GM18517 (cell line): ENCODE results near the gene ARHGEF40.

Experiments used
- ATAC-seq: cut with Tn5 transposase; IDR thresholded peaks from one replicate; pipeline ENCODE4 v1.9.1; 2021; ENCODE audit warnings: mild to moderate bottlenecking, moderate library complexity; ENCODE audit not compliant: unreplicated experiment

Gene ARHGEF40

DNA sequence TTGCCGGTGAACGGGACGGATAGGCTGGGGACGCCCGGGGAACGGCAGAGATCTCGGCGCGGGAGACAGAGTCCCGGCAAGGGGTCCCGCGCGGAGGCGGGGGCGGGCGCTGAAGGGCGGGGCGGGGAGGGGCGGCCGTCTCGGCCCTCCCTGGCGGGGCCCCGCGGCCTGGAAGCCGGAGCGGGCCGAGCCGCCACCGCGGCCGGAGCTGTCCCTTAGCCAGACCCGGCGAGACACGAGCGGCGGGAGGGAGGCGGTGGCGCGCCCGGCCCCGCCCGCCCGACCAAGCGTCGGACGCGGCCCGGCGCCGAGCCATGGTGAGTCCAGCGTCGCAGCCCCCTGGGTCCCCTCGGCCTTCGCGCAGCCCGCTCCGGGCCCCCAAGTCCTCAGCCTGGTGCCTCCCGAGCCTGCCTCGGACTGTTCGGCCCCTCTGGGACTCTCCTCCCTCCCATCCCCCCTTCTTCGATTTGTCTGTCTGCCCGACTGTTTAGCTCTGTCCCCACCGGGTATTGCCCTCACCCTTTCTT lies at the start of gene ARHGEF40:
Gene ARHGEF40, plus strand, starts transcription at position 222 of the 527 bp plus-strand sequence. Its CDS starts 93 bp downstream, at position 315.
- ATAC-seq = no peak

GRCh38 chr14:21020977-21021545 lies 49.0 kb upstream of the ARHGEF40 start:
- ATAC-seq = no peak

GRCh38 chr14:21022686-21023085 lies 47.4 kb upstream of the ARHGEF40 start:
- ATAC-seq = no peak

GRCh38 chr14:21023174-21023573 lies 46.9 kb upstream of the ARHGEF40 start:
- ATAC-seq = no peak

- no peak for ATAC-seq
Observed at GRCh38 chr14:21023817-21024584, 46.1 kb upstream of the ARHGEF40 start.

DNA sequence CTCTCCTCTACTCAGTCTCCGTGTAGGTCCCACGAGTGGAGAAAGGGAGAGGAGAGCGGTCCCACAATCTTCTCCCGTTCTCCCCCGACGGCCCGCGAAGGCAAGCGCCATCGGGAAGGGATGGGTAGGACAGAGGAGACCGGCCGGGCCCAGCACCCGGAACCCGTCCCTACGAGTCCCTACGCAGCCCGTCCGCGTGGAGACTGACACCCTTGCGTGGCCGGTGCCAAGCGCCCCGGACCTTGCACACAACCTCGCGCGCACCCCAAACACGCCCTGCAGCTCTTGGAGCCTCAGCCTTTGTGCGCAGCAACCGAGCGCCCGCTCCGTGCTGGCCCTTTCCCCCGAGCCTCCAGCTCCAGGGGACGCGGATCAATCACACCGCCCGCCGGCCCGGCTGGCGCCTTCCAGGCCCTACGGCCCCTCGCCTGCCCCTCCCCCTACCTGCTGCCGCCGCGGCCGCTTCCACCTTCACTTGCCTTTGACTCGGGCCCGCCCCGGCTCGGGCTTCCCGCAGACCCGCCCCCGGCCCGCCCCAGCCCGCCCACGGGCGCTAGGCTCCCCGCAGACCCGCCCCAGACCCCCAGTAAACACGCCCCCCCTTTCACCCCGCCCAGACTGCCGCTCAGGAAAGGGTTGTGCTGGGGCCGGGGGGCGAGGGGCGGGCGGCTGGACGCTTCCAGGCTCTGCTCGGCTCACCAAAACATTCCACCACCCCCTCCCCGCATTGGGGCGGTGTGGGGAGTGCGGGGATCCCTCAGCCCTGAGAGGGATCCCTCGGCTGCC lies 45.3 kb upstream of the ARHGEF40 start, which contains the start of gene NDRG2:
Gene NDRG2, minus strand, starts transcription at position 477 of the 786 bp plus-strand sequence. CDS start 1,746 bp downstream, outside the sequence.
- ATAC-seq = no peak

DNA sequence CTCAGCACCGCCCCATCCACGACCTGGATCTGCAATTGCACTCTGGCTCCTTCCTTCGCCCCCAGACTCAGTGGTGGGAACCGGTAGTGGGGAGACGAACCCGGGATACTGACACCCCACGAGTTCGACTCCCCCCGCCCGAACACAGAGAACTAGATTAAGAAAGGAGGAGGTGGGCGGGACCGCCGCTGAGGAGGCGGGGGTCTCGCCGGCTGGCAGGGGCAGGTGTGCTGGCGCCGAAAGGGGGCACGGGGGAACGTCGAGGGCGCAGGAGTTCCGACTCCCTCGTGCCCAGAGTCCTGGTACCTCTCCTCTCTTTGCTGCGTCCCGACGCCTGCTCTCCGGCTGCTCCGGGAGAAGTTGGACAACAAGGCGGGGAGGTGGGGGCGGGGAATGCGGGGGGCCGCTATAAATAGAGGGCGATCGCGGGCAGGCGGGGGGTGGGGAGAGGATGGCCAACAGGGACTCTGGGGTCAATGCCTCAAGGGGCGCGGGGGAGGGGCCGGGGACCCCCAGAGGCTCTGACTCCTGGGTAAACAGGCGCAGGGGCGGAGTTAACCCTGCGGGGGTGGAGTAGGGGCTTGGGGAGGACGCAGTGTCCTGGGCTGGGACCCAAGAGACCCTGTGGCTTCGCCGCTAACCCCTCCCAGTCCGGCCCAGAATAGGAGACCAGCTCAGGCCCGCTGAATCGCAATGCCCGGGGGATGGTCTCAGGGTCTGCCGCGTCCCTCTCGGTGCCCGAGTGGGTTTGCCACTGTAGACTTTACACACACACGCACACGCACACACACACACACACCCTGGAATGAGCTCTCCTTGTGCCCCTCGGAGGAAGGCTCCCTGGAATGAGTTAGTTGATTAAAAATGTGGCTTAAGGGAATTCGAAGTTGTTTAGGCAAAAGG lies 44.5 kb upstream of the ARHGEF40 start:
- no peak for ATAC-seq

GRCh38 chr14:21026274-21026987 lies 43.7 kb upstream of the ARHGEF40 start:
- ATAC-seq = no peak

GRCh38 chr14:21026988-21027315 lies 43.2 kb upstream of the ARHGEF40 start:
- ATAC-seq = no peak

- ATAC-seq = no peak
Observed at GRCh38 chr14:21029917-21030316, 40.2 kb upstream of the ARHGEF40 start, which contains the start of gene TPPP2. Gene TPPP2, plus strand, starts transcription at chr14:21030217. Its CDS starts 365 bp downstream, at chr14:21030582.

DNA sequence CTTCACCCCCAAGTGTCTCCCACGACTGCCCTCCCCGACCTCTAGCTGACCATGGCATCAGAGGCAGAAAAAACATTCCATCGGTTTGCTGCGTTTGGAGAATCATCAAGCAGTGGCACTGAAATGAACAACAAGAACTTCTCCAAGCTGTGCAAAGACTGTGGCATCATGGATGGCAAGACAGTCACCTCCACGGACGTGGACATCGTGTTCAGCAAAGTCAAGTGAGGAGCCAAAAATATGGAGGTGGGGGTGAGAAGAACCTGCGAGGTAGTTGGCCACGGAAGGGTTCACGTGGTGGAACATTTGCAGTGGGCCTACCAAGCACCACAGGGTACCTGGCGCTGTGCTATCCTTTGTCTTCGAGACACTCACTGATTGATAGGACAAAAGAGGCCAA lies 39.6 kb upstream of the ARHGEF40 start:
- no peak for ATAC-seq

GRCh38 chr14:21032326-21033132 lies 37.6 kb upstream of the ARHGEF40 start:
- ATAC-seq = no peak

- ATAC-seq = no peak
Observed at GRCh38 chr14:21033133-21033698, 36.9 kb upstream of the ARHGEF40 start.

DNA sequence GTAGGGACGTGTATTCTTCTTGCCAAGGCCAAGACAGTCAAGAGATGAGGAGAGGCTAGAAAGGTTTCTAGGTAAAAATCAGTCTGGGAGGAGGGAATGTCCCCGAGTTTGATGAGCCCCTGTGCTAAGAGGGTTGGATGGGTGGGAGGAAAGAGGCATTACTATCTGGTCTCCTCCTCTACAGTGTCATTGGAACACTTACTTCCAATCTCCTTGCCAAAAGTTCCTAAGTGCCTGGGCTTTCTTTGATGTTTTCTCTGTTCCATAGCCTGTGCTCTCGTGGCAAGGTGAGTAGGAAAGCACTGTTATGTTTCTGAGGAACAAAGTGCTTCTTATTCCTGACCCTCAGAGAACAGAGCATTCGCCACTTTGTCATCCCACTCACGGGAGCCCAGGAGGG lies 35.4 kb upstream of the ARHGEF40 start, which contains the start of gene RNASE13:
Gene RNASE13, minus strand, starts transcription at position 101 of the 400 bp plus-strand sequence. CDS start 519 bp downstream, outside the sequence.
- ATAC-seq = no peak

- no peak for ATAC-seq
Observed at GRCh38 chr14:21036751-21037150, 33.4 kb upstream of the ARHGEF40 start.

GRCh38 chr14:21037156-21037555 lies 32.9 kb upstream of the ARHGEF40 start:
- ATAC-seq = no peak

DNA sequence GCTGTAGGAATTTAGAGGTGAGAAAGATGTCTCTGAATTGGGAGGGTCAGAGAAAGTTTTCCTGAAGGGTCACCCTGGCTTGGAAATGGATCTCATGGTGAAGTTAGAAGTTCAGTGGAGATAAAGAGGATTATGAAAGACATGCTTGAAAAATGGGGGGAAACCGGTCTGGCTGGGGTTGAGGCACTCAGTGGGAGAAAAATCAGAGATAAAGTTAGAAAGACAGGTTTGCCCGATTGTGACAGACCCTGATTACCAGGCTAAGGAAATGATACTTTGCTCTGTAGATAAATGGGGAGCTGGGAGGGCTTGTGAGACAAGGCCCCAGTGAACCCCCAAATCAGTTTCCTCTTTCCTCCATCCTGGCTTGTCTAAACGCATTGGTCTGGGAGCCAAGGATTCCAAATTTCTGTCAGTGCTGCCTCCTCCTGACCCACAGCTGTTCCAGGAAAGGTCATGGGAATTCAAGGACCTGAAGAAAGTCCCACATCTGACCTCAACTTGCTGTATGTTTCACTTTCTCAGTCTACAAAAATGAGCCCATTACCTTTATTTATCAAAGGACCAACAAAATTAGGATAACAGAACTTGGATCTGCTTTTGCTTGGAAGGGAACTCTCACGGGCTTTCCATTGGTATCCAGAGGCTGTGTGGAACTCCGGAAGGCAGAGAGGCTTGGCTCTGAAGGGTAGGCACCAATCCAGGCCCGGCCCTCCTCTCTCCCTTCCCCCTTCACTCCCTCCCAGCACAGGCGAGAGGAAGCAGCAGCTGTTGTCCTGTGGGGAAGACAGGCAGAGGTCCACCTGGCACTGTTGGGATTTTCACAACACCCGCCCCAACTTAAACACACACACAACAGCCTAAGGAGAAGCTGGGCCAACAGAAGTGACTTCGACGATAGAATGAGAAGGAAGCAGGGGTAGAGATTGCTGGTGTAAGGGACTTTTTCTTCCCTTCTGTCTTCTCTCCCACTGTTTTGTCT lies 31.4 kb upstream of the ARHGEF40 start:
- no peak for ATAC-seq
